Activated CD4-positive, CD25-positive, alpha-beta regulatory T cell treated with anti-CD3 and anti-CD28 coated beads, Interleukin-2, amount 50 U/mL, for 16 hours (primary cell): ENCODE data around the gene CES2.

Experiments
- DNase-seq: peaks from one replicate; pipeline ENCODE4 v3.0.0-alpha.2; 2020; ENCODE audit warnings: low read depth, low spot score

The CES2 gene

GRCh38 chr16:66902648-66903543 is 32.4 kb upstream of the CES2 start:
- DNase-seq, result no peak

GRCh38 chr16:66903544-66904427 is 31.5 kb upstream of the CES2 start:
- no peak for DNase-seq

GRCh38 chr16:66904428-66904845 is 30.9 kb upstream of the CES2 start:
- no peak for DNase-seq

DNA sequence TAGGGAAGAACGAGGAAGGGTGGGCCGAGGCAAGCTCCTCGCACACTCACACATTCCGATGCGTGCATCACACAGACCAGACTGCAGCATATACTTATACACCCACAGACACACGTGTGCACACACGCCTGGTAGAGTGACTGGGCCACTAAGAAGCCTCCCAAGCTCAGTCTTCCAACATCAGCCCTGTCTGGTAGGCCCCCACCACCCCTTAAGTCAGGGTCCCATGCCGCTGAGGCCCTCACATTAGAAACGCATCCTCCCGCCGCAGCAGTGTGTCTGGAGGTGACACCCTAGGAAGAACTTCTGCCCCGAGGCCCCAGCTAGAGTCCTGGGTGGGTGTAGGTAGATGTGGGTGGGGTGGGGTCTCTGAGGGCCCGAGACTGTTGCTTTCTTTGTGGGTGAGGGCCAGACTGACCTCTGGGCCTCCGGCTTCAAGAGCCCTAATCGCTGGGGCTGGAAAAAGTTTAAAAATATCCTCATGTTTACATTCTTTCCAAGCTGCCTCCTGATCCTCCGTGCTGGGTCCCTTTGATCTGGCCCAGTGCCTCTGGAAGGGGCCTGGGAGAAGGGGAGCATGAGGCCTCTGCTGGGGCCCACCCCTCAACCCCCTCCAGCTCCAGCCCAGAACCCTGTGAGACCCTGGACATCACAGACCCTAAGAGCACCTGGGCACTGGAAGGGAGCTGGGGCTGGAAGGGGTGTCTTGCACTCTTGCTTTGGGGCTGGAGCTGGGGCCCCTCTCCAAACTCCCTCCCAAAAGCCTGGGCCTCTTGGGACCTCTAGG is 30.3 kb upstream of the CES2 start:
- DNase-seq, result no peak

DNA sequence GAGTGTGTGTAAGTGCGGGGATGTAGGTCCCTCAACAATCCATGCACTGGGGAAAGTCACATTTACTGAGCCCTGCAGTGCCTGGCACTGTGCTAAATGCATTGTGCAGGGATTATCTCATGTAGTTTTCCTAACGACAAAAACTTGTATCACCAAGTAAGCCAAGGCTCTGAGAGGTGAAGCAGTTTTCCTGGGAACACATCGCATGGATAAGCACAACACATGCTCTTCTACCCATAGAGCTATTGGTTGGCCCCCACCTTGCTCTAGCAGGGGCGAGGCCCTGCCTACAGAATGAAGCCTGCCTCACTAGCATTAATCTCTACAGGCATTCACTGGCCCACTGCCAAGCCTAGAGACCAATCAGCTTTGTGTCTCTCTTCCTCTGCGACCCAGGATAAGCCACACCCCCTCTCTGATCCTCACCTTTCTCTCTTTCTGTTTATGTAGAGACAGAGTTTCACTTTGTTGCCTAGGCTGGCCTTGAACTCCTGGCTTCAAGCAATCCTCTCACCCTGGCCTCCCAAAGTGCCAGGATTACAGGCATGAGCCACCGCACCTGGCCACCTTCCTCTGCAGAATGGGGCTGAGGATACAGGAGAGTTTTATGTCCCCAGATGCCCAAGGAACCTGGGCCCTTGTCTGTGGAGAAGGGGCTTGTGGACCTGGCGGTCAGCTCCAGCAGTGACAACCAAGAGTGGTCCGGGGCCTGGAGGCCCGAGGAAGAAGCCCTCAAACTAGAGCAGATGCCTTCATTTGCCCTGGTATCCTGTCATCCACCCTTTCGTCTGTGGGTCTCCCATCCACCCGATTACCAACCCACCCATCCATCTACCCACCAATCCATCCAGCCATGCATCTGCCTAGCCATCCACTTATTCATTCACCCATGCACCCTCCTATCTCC is 29.4 kb upstream of the CES2 start:
- no peak for DNase-seq

- no peak for DNase-seq
Measured at GRCh38 chr16:66906916-66907836, 28.1 kb upstream of the CES2 start.

DNA sequence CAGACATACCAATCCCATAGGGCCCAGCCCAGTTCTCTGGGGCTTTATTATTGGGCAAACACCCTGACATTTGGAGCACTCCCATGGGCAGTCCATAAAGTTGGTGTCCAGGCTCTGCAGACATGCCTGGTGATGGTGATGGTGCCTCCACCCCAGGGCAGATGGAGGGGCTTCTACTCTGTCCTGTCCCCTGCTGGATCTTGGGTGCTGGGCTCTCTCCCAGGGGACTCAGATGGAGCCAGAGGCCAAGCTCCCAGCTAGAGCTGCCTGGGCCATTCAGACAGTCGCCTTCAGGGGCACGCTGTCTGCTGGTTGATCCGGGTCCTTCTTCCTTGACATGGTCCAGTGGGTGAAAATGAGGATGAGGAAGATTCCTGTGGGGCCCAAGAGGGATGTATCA is 27.2 kb upstream of the CES2 start:
- DNase-seq, result no peak

DNA sequence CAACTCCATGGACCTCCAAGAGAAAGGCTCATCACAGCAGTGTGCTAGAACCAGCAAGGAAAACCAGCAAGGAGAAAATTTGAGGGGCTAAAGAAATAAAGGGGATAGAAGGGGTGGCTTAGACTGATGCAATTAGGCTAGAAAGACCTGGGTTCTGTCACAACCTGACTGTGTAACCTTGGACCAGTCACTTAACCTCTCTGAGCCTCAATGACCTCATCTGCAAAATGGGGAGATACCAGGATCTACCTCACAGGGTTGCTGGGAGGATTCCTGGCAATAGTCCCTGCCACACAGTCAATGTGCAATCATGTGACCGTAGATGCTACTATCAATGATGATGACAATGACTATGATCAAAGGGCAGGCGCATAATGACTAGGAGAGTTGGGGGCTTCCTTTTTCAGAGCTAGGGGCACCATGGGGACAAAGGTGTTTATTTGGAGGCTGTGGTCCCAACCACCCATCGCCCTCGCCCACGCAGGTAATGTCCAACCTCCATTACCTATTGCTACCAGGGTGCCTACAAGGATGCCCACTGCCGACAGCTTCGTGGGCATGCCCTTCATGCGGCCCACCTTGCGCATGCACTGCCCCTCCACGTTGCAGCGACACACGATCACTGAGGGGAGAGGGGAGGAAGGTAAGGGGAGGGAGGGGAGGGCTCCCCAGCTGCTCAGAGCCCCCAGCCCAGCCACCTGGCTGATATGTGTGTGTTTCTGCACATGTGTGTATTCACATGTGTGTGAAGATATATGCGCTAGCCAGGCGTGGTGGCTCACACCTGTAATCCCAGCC is 26.4 kb upstream of the CES2 start:
- DNase-seq, result no peak

GRCh38 chr16:66910175-66910940 is 25.0 kb upstream of the CES2 start:
- no peak for DNase-seq

DNA sequence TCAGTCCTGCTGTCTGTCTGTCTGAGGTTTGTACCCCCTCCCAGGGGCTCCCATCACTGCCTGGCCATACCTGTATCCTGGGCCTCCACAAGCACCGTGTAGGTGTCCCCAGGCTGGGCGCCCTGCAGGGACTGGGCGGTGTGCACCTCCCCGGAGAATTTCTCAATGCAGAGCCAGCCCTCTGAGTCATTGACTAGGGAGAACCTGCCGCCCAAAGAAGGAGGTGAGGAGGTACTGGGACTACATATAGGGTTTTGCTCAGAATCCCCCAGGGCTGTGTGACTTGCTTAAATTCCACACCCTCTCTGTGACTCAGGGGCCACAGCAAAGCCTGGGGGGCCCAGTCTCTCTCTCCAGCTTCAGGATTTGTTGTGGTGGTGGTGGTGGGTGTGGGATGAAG is 24.2 kb upstream of the CES2 start:
- DNase-seq, result no peak

DNA sequence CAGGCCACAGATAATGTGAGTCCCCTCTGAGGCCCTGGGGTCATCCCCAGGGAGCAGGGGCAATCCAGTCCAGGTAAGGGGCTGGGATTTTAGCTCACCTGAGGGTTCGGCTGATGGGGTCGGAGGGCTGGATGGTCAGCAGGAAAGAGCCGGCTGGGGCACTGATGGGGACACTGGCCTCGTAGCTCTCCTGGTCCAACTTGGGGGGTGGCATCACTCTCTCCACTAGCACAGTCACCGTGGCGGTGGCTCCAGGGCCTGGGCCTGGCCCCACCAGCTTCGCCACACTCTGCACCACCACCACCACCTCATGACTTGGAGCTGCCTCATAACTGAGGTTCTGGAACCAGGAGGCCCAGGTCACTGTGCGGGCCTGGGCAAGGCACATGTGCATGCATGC is 23.5 kb upstream of the CES2 start:
- DNase-seq, result no peak

DNA sequence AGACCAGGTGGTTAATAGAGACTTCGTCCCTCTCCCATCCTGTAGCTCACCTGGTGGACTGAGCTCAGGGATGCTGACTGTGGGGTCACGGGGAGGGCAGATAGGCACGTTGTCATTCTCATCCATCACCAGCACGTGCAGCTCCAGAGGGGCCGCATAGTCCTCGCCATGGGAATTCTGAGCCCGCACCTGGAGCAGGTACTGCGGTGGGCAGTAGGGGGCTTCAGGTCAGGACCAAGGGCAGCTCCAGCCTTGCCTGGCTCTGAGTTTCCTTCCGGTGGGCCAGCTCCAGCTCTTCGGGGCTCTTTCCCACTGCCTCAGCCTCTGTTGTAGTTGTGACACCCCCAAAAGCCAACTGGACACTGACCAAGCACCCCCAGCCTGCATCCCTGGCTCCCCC is 22.2 kb upstream of the CES2 start:
- no peak for DNase-seq

DNA sequence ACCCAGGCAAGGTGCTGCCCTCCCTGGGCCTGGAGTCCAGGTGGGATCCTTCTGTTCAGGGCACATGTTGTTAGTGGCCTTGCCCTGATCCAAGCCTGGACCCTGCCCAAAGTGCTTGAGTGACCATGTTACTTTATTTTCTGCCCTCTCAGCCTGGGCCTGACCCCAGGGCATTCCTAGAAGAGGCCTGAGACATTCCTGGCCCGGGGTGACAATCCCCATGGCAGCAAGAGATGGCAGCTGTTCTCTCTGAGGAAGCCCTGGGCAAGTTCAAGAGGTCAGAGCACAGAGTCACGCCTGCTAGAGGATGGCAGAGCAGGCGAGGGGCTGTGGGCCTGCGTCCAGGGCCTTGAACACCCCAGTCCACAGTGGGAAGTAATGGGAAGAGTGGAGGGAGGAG is 21.6 kb upstream of the CES2 start:
- no peak for DNase-seq

DNA sequence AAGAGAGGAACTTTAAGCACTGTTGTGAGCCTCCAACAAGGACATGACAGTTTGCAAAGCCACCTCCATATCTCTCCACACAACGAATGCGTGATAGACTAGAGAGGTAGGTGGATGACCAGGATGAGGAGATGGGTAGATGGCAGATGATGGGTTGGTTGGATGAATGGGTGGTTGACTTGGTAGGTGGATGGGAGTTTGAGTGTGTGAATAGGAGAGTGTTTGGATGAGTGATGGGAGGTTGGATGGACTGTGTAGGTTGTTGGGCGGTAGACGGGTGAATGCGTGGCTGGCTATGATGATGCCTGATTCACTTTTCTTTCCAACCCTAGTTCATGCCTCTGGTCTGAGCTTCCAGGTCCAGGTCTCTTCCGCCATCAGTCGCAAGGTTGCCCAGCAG is 20.8 kb upstream of the CES2 start:
- DNase-seq, result no peak

DNA sequence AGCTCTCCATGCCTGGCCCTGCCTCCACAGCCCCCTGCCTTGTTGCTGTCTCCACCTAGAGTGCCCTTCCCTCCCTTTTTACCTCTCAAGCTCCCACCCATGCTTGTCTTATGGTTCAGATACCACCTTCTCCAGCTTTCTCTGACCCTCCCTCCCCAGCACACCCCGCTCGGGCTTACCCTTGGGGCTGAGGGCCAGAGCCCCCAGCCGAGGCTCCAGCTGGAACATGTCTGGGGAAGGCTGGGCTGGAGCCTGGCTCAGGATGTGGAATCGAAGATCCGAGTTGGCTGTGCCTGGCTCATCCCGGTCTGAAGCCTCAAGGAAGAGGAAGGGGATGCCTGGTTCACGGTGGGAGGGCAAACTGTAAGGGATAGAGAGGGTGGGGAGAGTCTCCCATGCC is 20.3 kb upstream of the CES2 start:
- no peak for DNase-seq

DNA sequence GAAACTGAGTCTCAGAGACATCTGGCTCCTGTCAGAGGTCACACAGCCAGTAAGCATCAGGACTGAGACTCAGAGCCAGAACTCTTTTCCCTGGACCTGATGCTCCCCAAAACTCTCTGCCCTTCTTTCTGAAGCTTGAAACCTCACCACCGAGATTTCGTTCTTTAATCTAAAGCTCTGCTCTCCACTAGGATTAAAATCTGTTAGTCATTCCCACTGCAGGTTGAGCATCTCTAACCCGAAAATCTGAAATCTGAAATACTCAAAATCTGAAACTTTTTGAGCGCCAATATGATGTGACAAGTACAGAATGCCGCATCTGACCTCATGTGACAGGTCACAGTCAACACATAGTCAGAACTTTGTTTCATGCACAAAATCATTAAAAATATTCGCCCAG is 18.8 kb upstream of the CES2 start:
- DNase-seq, result no peak

DNA sequence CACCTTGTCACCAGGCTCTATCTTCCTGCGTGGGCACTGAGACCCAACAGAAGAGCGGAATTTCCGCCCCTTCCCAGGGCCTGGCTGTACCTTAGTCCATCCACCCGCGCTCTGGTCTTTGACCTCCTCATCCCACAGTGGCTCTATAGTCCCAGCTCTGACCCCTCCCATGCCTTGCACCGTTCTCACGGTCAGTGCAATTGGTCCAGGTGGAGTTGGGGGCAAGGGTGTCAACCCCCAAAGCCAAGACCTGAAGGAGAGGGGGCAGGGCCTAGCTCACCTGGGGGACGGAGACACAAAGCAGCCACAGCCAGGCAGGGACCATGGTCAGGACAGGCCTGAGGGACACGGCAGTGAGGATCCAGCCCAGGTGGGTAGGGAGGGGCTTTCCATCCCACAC is 17.6 kb upstream of the CES2 start:
- no peak for DNase-seq

DNA sequence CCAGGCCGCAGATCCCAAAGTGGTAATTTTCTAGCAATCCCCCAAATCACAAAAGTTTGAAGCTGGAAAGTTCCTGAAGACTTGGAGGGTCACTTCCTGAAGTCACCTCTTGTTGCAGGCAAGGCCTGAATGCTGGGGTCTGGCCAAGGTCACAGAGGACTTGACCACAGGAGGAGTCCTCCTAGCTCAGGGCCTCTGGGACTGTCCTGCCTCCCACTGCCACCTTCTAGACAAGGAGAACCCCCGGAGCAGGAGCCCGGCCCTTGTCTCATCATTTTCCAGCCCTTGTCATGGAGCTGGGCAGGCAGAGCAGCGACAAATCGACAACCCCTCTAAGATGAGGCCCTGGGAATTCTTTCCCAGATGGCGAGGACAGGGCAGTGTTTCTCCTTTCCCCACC is 17.0 kb upstream of the CES2 start:
- no peak for DNase-seq
